Activated naive CD8-positive, alpha-beta T cell treated with anti-CD3 and anti-CD28 coated beads, Interleukin-2, amount 10 ng/mL, durations not matched to agents 7 days and 5 days (primary cell): ENCODE data around the gene CHN1. TPM values are rescaled to one million over a fixed set of nuclear protein-coding genes. Genes with fewer than 3 reads are reported as not detected.

Source experiments
- ATAC-seq: fragments of 150-1000 bp; cut with Tn5 transposase; one replicate; pipeline ENCODE4 v1.10.0; 2021; ENCODE audit warnings: low read depth, moderate library complexity
- POLR2A ChIA-PET: fragments of 350-600 bp; sonication (Branson Sonifier 250); formaldehyde crosslinking; loops from one replicate; lab custom pipeline; 2021; ENCODE audit warnings: antibody characterized with exemption; lab: Charles Lee
- DNase-seq: peaks from one replicate; pipeline ENCODE4 v3.0.0; 2021
- H3K27ac Mint-ChIP-seq: one replicate; pipeline ENCODE4 v1.8.0; 2022; ENCODE audit warnings: mild to moderate bottlenecking, mixed read lengths
- H3K27me3 Mint-ChIP-seq: one replicate; pipeline ENCODE4 v1.8.0; 2022; ENCODE audit warnings: mild to moderate bottlenecking, moderate library complexity, mixed read lengths
- H3K36me3 Mint-ChIP-seq: one replicate; pipeline ENCODE4 v1.8.0; 2021; ENCODE audit warnings: mild to moderate bottlenecking, mixed read lengths
- H3K4me1 Mint-ChIP-seq: one replicate; pipeline ENCODE4 v1.8.0; 2021; ENCODE audit warnings: mixed read lengths
- H3K4me3 Mint-ChIP-seq: one replicate; pipeline ENCODE4 v1.8.0; 2022; ENCODE audit warnings: mild to moderate bottlenecking, moderate library complexity, mixed read lengths
- H3K9me3 Mint-ChIP-seq: one replicate; pipeline ENCODE4 v1.8.0; 2021; ENCODE audit warnings: mixed read lengths
- total RNA-seq, 2 experiments: library from RNA; stranded (reverse); gene quantifications; one replicate each; pipeline ENCODE4 v1.2.3, GENCODE V29; 2021

The CHN1 gene
- total RNA-seq, 2 experiments from 2014 or later = 3.5 to 3.7 TPM

- Mint-ChIP-seq H3K27ac (no peak overlapping the region), H3K36me3 (no peaks in the 10 kb centered on the region)
- DNase-seq = no peak
Measured at GRCh38 chr2:174959787-174960186, 45.4 kb downstream of the CHN1 start.

DNA sequence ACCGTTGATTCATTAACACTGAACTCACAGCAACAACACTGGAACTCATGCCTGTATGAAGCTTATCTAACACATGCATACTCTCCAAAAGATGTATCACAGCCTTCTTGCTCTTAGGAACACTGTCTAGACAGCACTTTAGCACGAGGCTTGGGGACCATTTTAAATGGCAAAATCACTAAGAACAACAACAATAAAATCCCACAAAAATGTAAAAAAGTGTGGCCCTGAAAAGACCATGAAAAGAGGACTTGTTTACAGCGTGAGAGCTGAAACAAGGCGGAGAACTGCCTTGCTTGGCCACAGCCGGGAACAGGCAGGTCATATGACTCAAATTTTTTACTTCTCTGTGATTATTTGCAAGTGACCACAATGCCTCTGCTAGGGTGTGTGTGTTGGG is 48.1 kb downstream of the CHN1 start:
- POLR2A ChIA-PET = no interaction called here
- H3K27me3 Mint-ChIP-seq = peaks cover 23% of the 10 kb centered on the region
- H3K36me3 Mint-ChIP-seq = no peaks in the 10 kb centered on the region
- peaks cover 7% of the 10 kb centered on the region for H3K4me1 Mint-ChIP-seq
- H3K4me3 Mint-ChIP-seq = no peak overlapping the region
- H3K27ac Mint-ChIP-seq = no peak overlapping the region
- no peak for ATAC-seq
- H3K9me3 Mint-ChIP-seq = no peaks in the 10 kb centered on the region
- DNase-seq = no peak

More at GRCh38 chr2:174959787-174960186, 45.4 kb downstream of the CHN1 start:
- H3K4me1 Mint-ChIP-seq = peaks cover 2% of the 10 kb centered on the region
- H3K4me3 Mint-ChIP-seq = no peak overlapping the region
- no peak for ATAC-seq
- H3K9me3 Mint-ChIP-seq = no peaks in the 10 kb centered on the region
- POLR2A ChIA-PET = no interaction called here
- peaks cover 5% of the 10 kb centered on the region for H3K27me3 Mint-ChIP-seq

DNA sequence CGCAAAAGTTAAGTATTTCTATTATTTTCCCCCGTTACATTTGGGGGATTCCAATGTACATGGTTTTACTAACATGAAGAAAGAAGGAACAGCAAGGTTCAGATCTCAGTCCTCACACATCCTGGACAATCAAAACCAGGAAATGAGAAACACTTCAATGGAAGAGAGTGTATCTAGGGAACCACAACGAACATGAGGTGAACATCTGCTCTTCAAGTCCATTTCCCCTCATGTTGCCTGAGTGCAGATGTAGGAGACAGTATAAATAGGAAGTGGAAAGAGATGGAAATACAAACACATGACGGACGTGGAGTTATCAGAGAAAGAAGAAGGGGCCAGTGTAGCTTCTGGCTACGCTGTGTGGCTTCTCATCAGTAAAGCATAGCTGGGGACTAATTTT is 52.6 kb downstream of the CHN1 start:
- Mint-ChIP-seq H3K27me3 (peaks cover 24% of the 10 kb centered on the region), H3K4me3 (no peak overlapping the region), H3K4me1 (peaks cover 4% of the 10 kb centered on the region), H3K27ac (no peak overlapping the region), H3K9me3 (no peaks in the 10 kb centered on the region), H3K36me3 (no peaks in the 10 kb centered on the region)
- POLR2A ChIA-PET = no interaction called here
- no peak for DNase-seq
- no peak for ATAC-seq

GRCh38 chr2:174951745-174952144 is 53.4 kb downstream of the CHN1 start:
- DNase-seq (no peak), ATAC-seq (no peak)
- peaks cover 26% of the 10 kb centered on the region for H3K27me3 Mint-ChIP-seq
- H3K36me3 Mint-ChIP-seq = no peaks in the 10 kb centered on the region
- POLR2A ChIA-PET = no interaction called here
- no peak overlapping the region for H3K27ac Mint-ChIP-seq
- H3K4me3 Mint-ChIP-seq = no peak overlapping the region
- peaks cover 4% of the 10 kb centered on the region for H3K4me1 Mint-ChIP-seq
- no peaks in the 10 kb centered on the region for H3K9me3 Mint-ChIP-seq

- no peaks in the 10 kb centered on the region for H3K36me3 Mint-ChIP-seq
- no peaks in the 10 kb centered on the region for H3K9me3 Mint-ChIP-seq
- H3K4me3 Mint-ChIP-seq = no peak overlapping the region
- no peak overlapping the region for H3K27ac Mint-ChIP-seq
- POLR2A ChIA-PET = interaction anchor here (0.7 kb wide), 3 partner anchors 34 to 264 kb away, joined by 3 read pairs; no protein-coding TSS in a partner anchor
- DNase-seq = no peak
- H3K27me3 Mint-ChIP-seq = peaks cover 22% of the 10 kb centered on the region
- peaks cover 4% of the 10 kb centered on the region for H3K4me1 Mint-ChIP-seq
- ATAC-seq = no peak
Measured at GRCh38 chr2:174949988-174950687, 55.0 kb downstream of the CHN1 start.

DNA sequence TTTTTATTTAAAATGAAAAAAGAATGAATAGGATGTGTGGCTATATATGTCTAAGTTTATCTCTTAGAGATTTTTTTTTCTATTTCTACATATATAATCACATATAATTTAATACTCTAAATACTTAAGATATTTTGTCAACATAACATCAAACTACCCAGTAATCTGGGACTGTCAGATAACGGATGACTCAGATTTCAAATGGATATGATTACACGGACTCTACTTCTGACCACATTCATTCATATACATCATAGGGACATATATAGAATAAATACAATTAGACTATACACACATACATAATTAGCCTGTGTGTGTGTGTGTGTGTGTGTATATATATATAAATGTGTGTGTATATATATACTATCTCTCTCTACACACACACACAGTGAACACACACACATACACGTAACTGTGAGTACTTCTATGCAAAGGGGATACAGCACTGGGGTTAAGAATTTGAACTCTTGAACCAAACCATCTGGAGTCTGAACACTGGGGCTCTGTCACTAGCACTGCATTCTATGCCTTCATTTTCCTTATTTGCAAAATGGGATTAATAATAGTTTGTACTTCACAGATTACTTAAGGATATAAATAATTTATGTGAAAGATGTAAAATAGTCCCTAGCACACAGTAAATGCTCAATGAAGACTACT is 59.5 kb downstream of the CHN1 start:
- ATAC-seq (no peak), DNase-seq (no peak)
- Mint-ChIP-seq H3K27ac (no peak overlapping the region), H3K4me1 (no peaks in the 10 kb centered on the region), H3K9me3 (no peaks in the 10 kb centered on the region), H3K4me3 (no peak overlapping the region), H3K27me3 (peaks cover 4% of the 10 kb centered on the region), H3K36me3 (no peaks in the 10 kb centered on the region)
- POLR2A ChIA-PET = no interaction called here

GRCh38 chr2:174939046-174939445 is 66.1 kb downstream of the CHN1 start:
- no peak overlapping the region for H3K27ac Mint-ChIP-seq
- no peaks in the 10 kb centered on the region for H3K4me1 Mint-ChIP-seq
- H3K27me3 Mint-ChIP-seq = peaks cover 2% of the 10 kb centered on the region
- no peaks in the 10 kb centered on the region for H3K36me3 Mint-ChIP-seq
- no peak for ATAC-seq
- POLR2A ChIA-PET = no interaction called here
- no peak overlapping the region for H3K4me3 Mint-ChIP-seq
- no peaks in the 10 kb centered on the region for H3K9me3 Mint-ChIP-seq
- DNase-seq = no peak

GRCh38 chr2:174931724-174932123 is 73.5 kb downstream of the CHN1 start:
- H3K36me3 Mint-ChIP-seq = no peaks in the 10 kb centered on the region
- no peaks in the 10 kb centered on the region for H3K9me3 Mint-ChIP-seq
- H3K27me3 Mint-ChIP-seq = no peaks in the 10 kb centered on the region
- H3K27ac Mint-ChIP-seq = no peak overlapping the region
- DNase-seq (no peak), ATAC-seq (no peak)
- no peak overlapping the region for H3K4me3 Mint-ChIP-seq
- POLR2A ChIA-PET = no interaction called here
- no peaks in the 10 kb centered on the region for H3K4me1 Mint-ChIP-seq

DNA sequence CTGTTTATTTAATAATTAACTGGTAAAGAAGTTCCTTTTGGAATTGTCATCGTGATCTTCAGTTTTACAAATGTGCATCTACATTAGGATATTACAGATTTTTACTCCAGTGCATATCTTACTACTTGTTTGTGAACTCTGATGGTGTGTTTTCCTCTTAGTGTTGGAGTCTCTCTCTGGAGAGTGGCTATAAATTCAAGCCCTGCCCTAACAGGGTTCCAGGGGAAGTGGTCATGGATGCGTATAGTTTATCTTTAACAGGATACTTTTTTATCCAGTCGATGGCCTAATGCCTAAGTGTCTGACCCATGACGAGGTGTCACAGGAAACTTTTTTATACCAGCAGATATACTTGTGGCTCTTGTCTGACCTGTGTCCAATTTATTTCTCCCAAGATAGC is 75.4 kb downstream of the CHN1 start:
- ATAC-seq = no peak
- POLR2A ChIA-PET = no interaction called here

GRCh38 chr2:174925046-174925784 is 80.0 kb downstream of the CHN1 start:
- Mint-ChIP-seq H3K4me1 (no peaks in the 10 kb centered on the region), H3K4me3 (no peak overlapping the region), H3K36me3 (no peaks in the 10 kb centered on the region), H3K27ac (no peak overlapping the region), H3K27me3 (no peaks in the 10 kb centered on the region), H3K9me3 (no peaks in the 10 kb centered on the region)
- ATAC-seq = no peak
- DNase-seq = no peak
- POLR2A ChIA-PET = no interaction called here

More for the DNA sequence above, 75.4 kb downstream of the CHN1 start:
- no peak overlapping the region for H3K27ac Mint-ChIP-seq
- no peaks in the 10 kb centered on the region for H3K27me3 Mint-ChIP-seq
- H3K36me3 Mint-ChIP-seq = no peaks in the 10 kb centered on the region
- H3K9me3 Mint-ChIP-seq = no peaks in the 10 kb centered on the region
- H3K4me3 Mint-ChIP-seq = no peak overlapping the region
- H3K4me1 Mint-ChIP-seq = no peaks in the 10 kb centered on the region
- no peak for DNase-seq

GRCh38 chr2:174924061-174924693 is 81.0 kb downstream of the CHN1 start:
- Mint-ChIP-seq H3K4me3 (no peak overlapping the region), H3K9me3 (peaks cover 1% of the 10 kb centered on the region), H3K4me1 (no peaks in the 10 kb centered on the region), H3K36me3 (no peaks in the 10 kb centered on the region), H3K27me3 (no peaks in the 10 kb centered on the region), H3K27ac (no peak overlapping the region)
- POLR2A ChIA-PET = no interaction called here
- no peak for DNase-seq
- ATAC-seq = no peak

GRCh38 chr2:174919947-174920595 is 85.1 kb downstream of the CHN1 start:
- no peaks in the 10 kb centered on the region for H3K27me3 Mint-ChIP-seq
- no peaks in the 10 kb centered on the region for H3K4me1 Mint-ChIP-seq
- H3K9me3 Mint-ChIP-seq = peaks cover 1% of the 10 kb centered on the region
- no peak for ATAC-seq
- no peak overlapping the region for H3K4me3 Mint-ChIP-seq
- no peaks in the 10 kb centered on the region for H3K36me3 Mint-ChIP-seq
- DNase-seq = no peak
- POLR2A ChIA-PET = no interaction called here
- no peak overlapping the region for H3K27ac Mint-ChIP-seq
